Measurements from ENCODE around the gene ARMC9.

- TF ChIP-seq CTCF (IDR thresholded peaks at IDR 0.05) (no peak), POLR2AphosphoS5 (IDR thresholded peaks at IDR 0.05) (no peak)
Observed at GRCh38 chr2:231197706-231198290, 633 bp upstream of the ARMC9 start.
